ENCODE data around the gene COL16A1.

GRCh38 chr1:31727849-31728248 lies 24.0 kb upstream of the COL16A1 start:
- TF ChIP-seq, protein P1, sequence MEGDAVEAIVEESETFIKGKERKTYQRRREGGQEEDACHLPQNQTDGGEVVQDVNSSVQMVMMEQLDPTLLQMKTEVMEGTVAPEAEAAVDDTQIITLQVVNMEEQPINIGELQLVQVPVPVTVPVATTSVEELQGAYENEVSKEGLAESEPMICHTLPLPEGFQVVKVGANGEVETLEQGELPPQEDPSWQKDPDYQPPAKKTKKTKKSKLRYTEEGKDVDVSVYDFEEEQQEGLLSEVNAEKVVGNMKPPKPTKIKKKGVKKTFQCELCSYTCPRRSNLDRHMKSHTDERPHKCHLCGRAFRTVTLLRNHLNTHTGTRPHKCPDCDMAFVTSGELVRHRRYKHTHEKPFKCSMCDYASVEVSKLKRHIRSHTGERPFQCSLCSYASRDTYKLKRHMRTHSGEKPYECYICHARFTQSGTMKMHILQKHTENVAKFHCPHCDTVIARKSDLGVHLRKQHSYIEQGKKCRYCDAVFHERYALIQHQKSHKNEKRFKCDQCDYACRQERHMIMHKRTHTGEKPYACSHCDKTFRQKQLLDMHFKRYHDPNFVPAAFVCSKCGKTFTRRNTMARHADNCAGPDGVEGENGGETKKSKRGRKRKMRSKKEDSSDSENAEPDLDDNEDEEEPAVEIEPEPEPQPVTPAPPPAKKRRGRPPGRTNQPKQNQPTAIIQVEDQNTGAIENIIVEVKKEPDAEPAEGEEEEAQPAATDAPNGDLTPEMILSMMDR (IDR thresholded peaks at IDR 0.05) = no peak
- TF ChIP-seq POLR2A (IDR thresholded peaks at IDR 0.05) (no peak), EP300 (IDR thresholded peaks at IDR 0.05) (no peak)

Data from ovary (tissue), 3 donors.